IMR-90 (cell line): Measurements from ENCODE around the gene OPCML.

Experiments
- CEBPB ChIP-seq: IDR thresholded peaks from 2 replicates; pipeline ENCODE4 v1.6.1; 2012; ENCODE audit warnings: low read depth, low read length, improper control_type of control experiment
- MAFK ChIP-seq: IDR thresholded peaks from 2 replicates; pipeline ENCODE4 v1.6.1; 2012; ENCODE audit warnings: low read depth, low read length, improper control_type of control experiment
- POLR2A ChIP-seq: IDR thresholded peaks from 2 replicates; pipeline ENCODE4 v1.6.1; 2012; ENCODE audit warnings: mild to moderate bottlenecking, low read depth, low read length
- RCOR1 ChIP-seq: IDR thresholded peaks from 2 replicates; pipeline ENCODE4 v1.6.1; 2012; ENCODE audit warnings: mild to moderate bottlenecking, low read length, improper control_type of control experiment; ENCODE audit not compliant: insufficient replicate concordance
- TF ChIP-seq, protein P1 (sequence below): conservative IDR thresholded peaks from 2 replicates; pipeline ENCODE4 v1.5.1; 2012; ENCODE audit warnings: mild to moderate bottlenecking, low read depth, low read length, improper control_type of control experiment
- TF ChIP-seq, protein P2 (sequence below): fragments of 150-350 bp; IDR thresholded peaks from 2 replicates; pipeline ENCODE4 v1.6.1; 2017; ENCODE audit warnings: mild to moderate bottlenecking, antibody characterized with exemption, low read length, low read depth

DNA sequence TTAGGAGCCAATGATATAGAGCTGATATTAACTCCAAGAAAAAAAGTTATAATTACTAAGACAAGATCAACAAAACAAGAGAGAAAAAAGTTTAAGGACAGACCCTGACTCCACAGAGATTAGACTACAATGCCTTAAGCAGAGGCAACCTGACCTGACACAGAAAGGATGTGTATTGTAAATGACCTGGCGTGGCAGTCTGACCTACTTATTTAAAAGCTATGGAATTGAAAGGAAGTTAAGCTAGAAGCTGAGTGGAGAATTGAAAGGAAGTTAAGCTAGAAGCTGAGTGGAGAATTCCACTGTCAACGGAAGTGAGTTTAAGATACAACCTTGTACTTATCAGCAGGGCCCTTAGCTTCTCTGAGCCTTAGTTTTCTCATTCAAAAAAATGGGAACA is 885.4 kb downstream of the OPCML start:
- TF ChIP-seq, protein P1, sequence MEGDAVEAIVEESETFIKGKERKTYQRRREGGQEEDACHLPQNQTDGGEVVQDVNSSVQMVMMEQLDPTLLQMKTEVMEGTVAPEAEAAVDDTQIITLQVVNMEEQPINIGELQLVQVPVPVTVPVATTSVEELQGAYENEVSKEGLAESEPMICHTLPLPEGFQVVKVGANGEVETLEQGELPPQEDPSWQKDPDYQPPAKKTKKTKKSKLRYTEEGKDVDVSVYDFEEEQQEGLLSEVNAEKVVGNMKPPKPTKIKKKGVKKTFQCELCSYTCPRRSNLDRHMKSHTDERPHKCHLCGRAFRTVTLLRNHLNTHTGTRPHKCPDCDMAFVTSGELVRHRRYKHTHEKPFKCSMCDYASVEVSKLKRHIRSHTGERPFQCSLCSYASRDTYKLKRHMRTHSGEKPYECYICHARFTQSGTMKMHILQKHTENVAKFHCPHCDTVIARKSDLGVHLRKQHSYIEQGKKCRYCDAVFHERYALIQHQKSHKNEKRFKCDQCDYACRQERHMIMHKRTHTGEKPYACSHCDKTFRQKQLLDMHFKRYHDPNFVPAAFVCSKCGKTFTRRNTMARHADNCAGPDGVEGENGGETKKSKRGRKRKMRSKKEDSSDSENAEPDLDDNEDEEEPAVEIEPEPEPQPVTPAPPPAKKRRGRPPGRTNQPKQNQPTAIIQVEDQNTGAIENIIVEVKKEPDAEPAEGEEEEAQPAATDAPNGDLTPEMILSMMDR = no peak
- TF ChIP-seq RCOR1 = no peak
- no peak for TF ChIP-seq MAFK
- TF ChIP-seq, protein P2, sequence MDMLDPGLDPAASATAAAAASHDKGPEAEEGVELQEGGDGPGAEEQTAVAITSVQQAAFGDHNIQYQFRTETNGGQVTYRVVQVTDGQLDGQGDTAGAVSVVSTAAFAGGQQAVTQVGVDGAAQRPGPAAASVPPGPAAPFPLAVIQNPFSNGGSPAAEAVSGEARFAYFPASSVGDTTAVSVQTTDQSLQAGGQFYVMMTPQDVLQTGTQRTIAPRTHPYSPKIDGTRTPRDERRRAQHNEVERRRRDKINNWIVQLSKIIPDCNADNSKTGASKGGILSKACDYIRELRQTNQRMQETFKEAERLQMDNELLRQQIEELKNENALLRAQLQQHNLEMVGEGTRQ = no peak
- no peak for TF ChIP-seq POLR2A
- no peak for TF ChIP-seq CEBPB
